A673 (cell line): ENCODE results near the gene FBXL19.

Experiments used
- CTCF ChIP-seq: fragments of 300-800, 200-600 bp; sonication (generic); conservative IDR thresholded peaks from 2 replicates; pipeline ENCODE4 v1.5.1; 2017; ENCODE audit warnings: low read depth, mild to moderate bottlenecking, antibody characterized with exemption, low read length, moderate library complexity, mixed read lengths
- EZH2 ChIP-seq: fragments of 200-600 bp; sonication (generic); IDR thresholded peaks from 2 replicates; pipeline ENCODE4 v1.6.1; 2017; ENCODE audit warnings: borderline replicate concordance, low read depth, mild to moderate bottlenecking, mixed read lengths, antibody characterized with exemption, low read length; ENCODE audit not compliant: poor library complexity, severe bottlenecking

- TF ChIP-seq CTCF (no peak), EZH2 (no peak)
Observed at GRCh38 chr16:30992931-30993816, 69.8 kb downstream of the FBXL19 start.
